Left kidney (tissue), 2 donors: ENCODE results near the gene PCK2. TPM values are rescaled to one million over a fixed set of nuclear protein-coding genes. Genes with fewer than 3 reads are reported as not detected.

Source experiments
- DNase-seq: peaks from one replicate; pipeline ENCODE4 v3.0.0-alpha.2; 2013
- polyA plus RNA-seq: library from polyadenylated mRNA; unstranded; fragments of 120-200 nt; gene quantifications from one replicate; pipeline ENCODE4 v1.2.1, GENCODE V29; 2013; ENCODE audit not compliant: insufficient read length

PCK2 gene
- polyA plus RNA-seq, 1 donor = 35.8 TPM

- DNase-seq = no peak
Observed at GRCh38 chr14:24060443-24060842, 33.7 kb upstream of the PCK2 start.

DNA sequence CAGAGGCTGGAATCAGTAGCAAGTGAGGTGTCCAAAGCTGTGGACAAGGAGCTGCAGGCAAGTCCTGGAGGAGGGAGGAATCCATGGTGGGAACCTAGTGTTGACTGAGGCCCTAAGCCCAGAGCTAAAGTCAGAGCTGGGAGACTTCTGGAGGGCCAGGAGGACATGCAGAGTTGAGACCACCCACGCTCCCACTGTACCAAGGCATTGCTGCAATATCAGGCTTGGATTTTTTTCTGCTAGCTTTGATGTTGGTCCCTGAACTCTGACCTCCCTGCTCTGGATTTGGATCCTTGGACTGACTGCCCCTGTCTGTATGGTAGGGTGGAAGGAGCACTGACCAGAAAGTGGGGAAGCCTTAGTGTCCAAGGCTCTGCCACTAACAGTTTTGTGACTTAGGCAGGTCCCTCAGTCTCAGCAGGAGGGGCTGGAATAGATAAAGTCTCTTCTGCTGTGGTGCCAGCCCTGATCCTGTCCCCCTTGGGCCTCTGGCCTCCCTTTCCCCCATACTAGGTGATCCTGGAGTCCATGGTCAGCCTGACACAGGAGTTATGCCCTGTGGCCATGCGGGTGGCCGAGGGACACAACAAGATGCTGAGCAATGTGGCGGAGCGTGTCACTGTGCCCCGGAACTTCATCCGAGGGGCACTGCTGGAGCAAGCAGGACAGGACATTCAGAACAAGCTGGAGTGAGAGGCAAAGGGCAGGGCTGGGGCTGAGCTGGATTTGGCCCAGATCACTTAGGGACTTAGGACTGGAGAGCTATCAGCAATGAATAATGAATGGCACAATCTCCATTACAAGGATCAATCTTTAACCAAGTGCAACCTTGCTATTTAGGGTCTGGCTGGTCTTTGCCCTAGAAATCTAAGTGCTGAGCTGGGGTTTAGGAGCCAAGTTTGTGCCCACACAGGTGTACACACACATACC, 32.9 kb upstream of the PCK2 start:
- DNase-seq = no peak

GRCh38 chr14:24062216-24062980, 31.7 kb upstream of the PCK2 start:
- no peak for DNase-seq

GRCh38 chr14:24063263-24063836, 30.8 kb upstream of the PCK2 start:
- DNase-seq = no peak

GRCh38 chr14:24064091-24064795, 29.9 kb upstream of the PCK2 start:
- no peak for DNase-seq

GRCh38 chr14:24064856-24065255, 29.3 kb upstream of the PCK2 start:
- no peak for DNase-seq

DNA sequence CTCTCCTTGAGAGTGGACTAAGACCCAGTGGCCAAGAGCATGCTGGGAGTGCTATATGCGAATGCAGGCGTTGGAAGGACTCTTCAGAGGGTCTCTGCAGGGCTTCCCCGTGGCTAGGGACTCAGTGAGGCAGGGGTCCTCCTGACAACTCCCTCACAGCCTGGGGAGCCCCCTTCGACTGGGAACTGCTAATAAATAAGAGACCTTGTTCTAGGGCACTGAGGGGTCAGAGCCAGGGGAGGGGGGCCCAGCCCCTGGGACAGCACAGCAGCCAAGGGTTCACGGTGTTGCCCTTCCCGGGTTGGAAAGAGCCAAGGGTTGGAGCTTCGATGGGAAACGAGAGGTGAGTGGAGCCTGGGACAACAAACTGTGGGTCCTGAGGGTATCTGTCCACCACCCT, 28.7 kb upstream of the PCK2 start:
- DNase-seq = no peak

GRCh38 chr14:24066496-24067132, 27.5 kb upstream of the PCK2 start:
- DNase-seq = no peak

DNA sequence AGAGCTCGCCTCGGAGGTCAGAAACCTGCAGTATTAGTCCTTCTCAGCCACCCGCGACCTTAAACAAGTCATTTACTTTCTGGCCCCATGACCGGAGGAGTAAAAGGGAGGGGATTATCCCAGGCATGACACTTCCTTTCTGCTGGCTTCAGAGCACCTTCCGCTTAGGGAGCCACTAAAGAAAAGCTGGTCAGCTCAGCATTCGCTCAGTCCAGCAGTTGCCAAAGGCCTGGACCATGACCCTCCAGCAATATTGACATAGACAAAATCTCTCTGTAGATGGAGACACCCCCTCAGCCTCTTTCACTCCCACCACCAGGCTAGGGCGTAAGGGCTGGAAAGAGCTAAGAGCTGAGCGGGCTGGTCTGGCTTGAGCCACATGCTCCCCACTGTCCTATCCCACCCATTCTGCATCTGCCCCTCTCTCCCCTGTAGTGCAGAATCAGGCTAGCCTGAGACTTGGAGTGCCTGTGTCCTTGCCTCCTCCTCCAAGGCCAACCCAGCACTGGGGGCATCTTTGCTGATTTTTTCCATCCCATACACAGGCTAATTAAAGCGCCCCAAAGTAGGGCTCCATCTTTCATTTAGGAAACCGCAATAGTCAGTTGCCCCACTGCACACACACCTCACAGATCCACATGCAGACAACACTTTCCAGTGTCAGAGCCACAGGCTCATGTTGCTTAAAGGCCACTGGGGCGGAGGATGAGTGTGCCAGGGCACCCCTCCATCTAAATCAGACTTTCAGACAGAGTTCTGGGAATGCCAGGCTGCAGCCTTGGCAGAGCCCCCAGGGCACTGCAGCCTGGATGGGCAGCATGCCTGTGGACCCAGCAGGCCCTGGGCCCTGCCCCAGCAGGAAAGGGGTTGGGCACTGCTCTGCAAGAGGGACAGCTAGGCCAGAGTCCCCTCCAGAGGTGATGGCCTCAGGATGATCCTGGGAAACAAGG, 26.7 kb upstream of the PCK2 start:
- DNase-seq = no peak

DNA sequence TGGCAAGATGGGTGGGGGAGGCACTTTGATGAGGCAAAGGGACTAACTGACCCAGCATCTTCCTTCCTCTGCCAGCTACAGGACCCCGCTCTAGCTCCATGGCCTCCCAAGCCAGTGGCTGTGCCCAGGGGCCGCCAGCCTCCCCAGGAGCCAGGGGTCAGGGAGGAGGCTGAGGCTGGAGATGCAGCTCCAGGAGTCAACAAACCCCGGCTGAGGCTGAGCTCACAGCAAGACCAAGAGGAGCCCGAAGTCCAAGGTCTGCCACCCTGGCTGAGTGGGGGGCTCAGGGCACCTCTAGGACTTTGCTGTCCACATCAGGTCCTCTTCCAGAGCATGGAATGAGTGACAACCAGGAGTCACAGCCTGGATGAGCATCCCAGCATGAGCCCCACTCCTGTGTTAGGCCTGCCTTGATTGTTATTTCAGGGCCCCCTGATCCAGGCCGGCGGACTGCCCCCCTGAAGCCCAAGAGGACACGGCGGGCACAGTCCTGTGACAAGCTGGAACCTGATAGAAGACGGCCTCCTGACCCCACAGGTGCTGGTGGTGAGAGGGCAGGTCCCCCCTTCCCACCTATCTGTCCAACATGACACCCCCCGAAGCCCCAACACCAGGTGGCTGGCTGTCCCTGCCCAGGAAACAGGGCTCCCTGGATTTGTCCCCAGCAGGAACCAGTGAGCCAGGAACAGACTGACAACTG, 25.2 kb upstream of the PCK2 start:
- DNase-seq = no peak

DNA sequence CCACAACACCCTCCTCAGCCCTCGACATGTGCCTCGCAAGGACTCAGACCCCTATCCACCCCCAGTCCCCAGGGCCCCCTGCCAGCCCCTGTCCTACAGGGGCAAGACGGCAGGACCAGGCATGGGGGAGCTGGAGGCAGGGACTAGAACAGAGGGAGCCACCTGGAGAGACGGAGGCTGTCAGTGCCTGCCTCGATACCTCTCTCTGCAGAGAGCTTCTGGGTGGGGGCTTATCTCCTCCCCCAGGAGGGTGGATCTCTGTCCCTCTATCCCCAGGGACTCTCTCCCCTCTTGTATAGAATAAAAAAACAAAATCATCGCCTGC, 24.7 kb upstream of the PCK2 start:
- DNase-seq = no peak

GRCh38 chr14:24070285-24071143, 23.6 kb upstream of the PCK2 start:
- DNase-seq = no peak

- no peak for DNase-seq
Observed at GRCh38 chr14:24071144-24071697, 22.9 kb upstream of the PCK2 start, which contains the start of gene CPNE6. CPNE6 (plus strand) TSS chr14:24071562; CDS start chr14:24072937, 1,375 bp downstream.

DNA sequence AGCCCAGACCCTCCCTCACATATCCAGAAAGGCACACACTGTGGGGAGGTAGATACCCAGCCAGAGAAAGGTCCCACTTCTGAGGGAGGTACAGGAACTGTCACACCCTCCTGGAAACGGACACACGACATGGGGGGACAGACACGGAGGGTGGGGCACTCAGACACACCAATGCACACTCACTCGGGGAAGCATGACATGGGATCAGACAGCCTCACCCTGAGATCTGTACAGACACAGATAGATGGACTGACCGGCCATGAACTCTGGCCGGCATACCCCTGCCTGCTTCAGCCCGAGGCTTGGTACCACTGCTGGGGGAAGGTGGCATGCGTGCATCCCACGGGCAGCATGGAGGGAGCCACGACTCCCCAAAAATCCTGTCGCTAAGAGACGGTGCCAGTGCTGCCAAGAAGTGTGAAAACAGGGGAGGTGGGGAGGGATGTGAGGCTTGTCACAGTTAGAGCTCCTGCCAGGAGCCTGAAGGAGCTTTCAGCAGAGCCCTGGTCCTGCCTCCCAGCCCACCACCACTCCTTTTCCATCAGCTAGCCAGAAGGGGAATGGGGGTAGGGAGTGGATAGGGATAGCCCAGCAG, 22.2 kb upstream of the PCK2 start:
- no peak for DNase-seq

GRCh38 chr14:24072436-24072835, 21.7 kb upstream of the PCK2 start:
- no peak for DNase-seq

DNA sequence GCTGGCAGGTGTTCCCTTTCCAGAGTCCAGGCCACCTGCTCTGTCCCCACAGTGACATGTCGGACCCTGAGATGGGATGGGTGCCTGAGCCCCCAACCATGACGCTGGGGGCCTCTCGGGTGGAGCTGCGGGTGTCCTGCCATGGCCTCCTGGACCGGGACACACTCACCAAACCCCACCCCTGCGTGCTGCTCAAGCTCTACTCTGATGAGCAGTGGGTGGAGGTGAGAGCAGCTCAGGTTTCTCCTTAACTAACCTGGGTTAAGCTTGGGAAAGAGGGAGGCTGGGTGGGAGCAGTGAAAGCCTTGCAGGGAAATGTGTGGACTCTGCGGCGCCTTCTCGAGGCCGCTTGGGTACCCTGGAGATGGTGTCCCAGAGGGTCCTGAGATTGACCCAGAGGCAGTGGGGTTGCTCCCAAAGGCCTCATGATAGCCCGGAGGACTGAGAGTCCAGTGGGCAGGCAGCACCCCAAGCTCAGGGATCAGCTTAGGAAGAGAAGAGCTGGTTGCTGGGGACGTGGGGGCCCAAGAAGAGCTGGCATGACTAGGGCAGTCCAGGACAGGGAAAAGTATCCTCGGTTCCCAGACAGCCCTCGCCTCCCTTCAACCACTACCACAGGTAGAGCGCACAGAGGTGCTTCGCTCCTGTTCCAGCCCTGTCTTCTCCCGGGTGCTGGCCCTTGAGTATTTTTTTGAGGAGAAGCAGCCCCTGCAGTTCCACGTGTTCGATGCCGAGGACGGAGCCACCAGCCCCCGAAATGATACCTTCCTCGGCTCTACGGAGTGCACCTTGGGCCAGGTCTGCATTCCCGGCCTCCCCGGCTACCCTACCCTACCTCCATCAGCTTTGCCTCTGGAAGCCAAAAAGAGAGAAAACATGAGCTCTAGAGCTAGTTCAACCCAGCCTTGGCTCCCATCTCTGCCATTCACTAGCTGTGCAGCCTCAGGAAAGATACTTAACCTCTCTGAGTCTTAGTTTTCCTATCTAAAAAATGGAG, 20.9 kb upstream of the PCK2 start:
- no peak for DNase-seq
